Esophagus muscularis mucosa (tissue), 4 donors: ENCODE data around the gene HOXB7.

Source experiments
- EP300 ChIP-seq: sonication (generic); formaldehyde crosslinking; IDR thresholded peaks from one replicate; pipeline ENCODE4 v1.6.1; 2017; ENCODE audit warnings: antibody characterized with exemption
- POLR2A ChIP-seq: fragments of 450-650 bp; IDR thresholded peaks from one replicate; pipeline ENCODE4 v1.6.1; 2017; ENCODE audit warnings: antibody characterized with exemption, moderate library complexity, mild to moderate bottlenecking, low read depth
- POLR2AphosphoS5 ChIP-seq, 2 donors: sonication (generic); formaldehyde crosslinking; IDR thresholded peaks; one replicate each; pipeline ENCODE4 v1.6.1; 2017; ENCODE audit warnings: antibody characterized with exemption in 2 of 2
- TF ChIP-seq, protein P1 (sequence below), 3 experiments: fragments of 200-600 bp in 2 of 3; fragments of 450-650 bp in 1 of 3; sonication (generic) in 2 of 3; IDR thresholded peaks; one replicate each; pipeline ENCODE4 v1.5.1; 2017 to 2019; ENCODE audit warnings: antibody characterized with exemption in 3 of 3, mild to moderate bottlenecking in 2 of 3, moderate library complexity in 1 of 3

- TF ChIP-seq, protein P1, sequence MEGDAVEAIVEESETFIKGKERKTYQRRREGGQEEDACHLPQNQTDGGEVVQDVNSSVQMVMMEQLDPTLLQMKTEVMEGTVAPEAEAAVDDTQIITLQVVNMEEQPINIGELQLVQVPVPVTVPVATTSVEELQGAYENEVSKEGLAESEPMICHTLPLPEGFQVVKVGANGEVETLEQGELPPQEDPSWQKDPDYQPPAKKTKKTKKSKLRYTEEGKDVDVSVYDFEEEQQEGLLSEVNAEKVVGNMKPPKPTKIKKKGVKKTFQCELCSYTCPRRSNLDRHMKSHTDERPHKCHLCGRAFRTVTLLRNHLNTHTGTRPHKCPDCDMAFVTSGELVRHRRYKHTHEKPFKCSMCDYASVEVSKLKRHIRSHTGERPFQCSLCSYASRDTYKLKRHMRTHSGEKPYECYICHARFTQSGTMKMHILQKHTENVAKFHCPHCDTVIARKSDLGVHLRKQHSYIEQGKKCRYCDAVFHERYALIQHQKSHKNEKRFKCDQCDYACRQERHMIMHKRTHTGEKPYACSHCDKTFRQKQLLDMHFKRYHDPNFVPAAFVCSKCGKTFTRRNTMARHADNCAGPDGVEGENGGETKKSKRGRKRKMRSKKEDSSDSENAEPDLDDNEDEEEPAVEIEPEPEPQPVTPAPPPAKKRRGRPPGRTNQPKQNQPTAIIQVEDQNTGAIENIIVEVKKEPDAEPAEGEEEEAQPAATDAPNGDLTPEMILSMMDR (IDR thresholded peaks at IDR 0.05), result peak in 1 of 3 experiments; percentile 34
- no peak for TF ChIP-seq POLR2A
- TF ChIP-seq EP300, result no peak
- no peak for TF ChIP-seq POLR2AphosphoS5 (IDR thresholded peaks at IDR 0.05)
These were observed 2.3 kb upstream of the HOXB7 start for GRCh38 chr17:48612854-48613691.
